Measurements from ENCODE around the gene NUPR1.
"Not testable (repeated sequence)": the region's sequence is repeated elsewhere in the genome, so short reads cannot be mapped to it uniquely, and the experiment has no call there.

NUPR1 gene

DNA sequence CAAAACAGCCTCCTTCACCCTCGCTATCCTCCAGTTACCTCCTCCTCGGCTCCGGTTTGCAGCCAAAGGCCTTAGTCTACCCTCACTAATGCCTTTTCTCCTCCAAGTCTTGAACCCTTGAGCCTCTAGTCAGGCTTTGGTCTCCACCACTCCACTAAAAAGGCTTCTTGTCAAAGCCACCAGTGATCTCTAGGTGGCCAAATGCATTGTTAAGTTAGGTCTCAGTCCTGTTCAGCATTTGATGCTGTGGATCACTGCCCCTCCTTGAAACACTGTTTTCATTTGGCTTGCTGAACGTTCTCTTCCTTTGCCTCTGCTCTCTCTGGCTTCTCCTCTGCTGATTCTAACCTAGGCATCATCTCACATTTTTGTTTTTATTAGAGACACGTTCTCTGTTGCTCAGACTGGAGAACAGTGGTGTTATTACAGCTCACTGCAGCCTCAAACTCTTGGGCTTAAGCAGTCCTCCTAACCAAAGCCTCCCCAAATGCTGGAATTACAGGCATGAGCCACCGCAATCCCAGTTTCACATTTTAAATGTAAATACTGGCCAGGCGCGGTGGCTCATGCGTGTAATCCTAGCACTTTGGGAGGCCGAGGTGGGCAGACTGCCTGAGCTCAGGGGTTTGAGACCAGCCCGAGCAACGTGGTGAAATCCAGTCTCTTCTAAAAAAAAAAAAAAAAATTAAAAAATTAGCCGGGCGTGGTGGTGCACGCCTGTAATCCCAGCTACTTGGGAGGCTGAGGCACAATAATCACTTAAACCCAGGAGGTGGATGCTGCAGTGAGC, 16.1 kb upstream of the NUPR1 start:
- no peak for DNase-seq

DNA sequence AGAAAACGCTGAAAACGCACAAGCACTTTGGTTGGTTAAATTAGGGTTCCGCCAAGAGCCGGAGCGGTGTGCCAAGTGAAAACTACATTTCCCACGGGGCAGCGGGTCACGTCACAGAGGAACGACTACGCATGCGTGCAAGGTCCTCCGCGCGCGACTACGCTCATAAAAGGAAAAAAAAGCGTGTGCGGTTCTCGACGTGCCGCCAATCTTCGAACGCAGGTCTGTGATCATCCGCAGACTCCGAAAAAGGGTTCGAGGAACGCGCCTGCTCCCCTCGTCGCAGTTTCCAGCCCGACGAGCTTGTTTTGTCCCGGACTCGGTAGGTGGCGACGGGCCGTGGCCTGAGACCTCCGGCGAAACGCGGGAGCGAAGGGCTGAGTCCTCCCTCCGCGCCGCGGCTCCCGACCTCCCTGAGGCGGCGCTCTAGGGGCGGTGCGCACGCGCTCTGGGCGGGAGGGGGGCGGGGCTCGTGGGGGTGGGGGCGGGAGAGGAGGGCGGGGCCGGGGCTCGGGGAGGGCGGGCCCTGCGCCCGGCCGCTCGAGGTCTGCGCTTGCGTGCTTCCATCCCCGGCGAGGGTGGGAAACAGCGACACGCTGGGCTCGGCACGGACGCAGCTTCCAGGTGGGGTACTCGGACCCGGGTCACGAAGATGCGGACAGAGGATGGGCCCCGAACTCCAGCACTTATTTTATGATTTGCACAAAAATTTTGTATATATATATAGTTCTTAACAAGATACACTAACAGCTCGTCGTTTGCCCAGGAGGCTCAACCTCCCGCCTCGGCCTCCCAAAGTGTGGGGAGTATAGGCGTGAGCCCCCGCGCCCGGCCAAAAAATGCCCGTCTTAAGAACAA, 15.2 kb upstream of the NUPR1 start, which contains the start of gene SGF29:
TSS of gene SGF29 (plus strand) at position 145 of the 858 bp plus-strand sequence. CDS start 27,150 bp downstream, outside the sequence.
- DNase-seq, result peak; percentile 95

DNA sequence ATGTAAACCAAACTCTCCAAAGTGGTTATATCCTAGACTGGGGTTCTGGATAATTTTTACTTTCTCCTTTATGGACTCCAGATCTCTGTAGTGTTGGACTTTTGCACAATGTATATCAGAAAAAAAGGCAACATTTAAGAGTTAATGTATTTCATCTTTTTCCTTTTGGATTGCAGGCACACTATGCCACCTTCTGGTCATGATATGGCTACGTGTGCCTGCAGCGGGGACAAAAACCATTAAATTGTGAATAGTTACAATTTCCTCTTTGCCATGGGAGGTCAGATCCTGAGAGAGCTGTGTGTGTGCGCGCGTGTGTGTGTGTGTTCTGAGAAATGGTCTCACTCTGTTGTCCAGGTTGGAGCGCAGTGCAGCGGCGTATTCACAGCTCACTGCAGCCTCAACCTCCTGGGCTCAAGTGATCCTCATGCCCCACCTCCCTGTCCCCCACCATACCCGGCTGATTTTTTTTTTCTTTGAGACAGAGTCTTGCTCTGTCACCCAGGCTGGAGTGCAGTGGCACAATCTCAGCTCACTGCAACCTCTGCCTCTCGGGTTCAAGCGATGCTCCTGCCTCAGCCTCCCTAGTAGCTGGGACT, 10.6 kb upstream of the NUPR1 start:
- DNase-seq, result peak; percentile 35

DNA sequence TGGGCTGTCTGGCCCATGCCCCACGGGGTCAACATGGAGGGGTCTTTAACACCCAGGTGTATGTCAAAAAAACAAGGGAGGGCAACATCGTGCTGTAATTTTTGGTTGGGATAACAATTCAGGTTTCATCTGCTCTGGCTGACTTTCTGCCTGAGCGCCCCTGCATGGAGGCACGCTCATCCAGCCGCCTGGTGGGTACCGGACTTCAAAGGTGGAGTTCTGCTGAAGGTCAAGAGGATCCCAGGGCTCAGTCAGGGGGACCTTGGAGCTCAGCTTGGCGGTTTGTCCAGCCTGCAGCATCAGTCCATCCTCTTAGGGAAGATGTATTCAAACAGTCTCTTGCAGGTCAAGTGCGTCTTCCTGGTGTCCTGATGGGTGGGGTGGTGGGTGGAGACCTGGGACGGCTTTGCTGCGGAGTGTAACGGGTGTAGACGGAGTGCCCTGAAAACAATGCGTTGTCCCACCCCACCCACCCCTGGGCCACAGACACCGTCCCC, 9.6 kb upstream of the NUPR1 start:
- no peak for DNase-seq

DNA sequence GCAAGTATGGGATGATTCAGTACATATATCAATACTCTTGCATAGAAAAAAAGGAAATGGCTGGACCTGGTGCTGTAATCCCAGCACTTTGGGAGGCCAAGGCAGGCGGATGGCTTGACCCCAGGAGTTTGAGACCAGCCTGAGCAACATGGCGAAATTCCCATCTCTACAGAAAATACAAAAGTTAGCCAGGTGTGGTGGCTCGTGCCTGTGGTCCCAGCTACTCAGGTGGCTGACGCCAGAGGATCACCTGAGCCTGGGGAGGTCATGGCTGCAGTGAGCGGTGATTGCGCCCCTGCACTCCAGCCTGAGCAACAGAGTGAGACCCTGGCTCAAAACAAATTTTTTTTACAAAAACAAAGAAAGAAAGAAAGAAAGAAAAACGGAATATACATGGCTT, 7.9 kb upstream of the NUPR1 start:
- no peak for DNase-seq

DNA sequence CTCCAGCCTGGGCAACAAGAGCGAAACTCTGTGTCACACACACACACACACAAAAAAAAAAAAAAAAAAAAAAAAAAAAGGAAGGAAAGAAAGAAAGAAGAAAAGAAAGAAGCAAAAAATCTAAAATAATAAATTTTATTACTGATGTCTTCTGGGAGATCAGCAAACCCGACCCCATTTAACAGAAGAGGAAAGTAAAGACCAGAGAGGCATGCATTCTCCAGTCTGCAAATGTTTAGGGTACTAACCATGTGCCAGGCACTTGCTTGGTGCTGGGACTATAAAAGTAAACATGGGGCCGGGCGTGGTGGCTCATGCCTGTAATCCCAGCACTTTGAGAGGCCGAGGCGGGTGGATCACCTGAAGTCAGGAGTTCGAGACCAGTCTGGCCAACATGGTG, 7.2 kb upstream of the NUPR1 start:
- DNase-seq, result not testable (repeated sequence)

DNA sequence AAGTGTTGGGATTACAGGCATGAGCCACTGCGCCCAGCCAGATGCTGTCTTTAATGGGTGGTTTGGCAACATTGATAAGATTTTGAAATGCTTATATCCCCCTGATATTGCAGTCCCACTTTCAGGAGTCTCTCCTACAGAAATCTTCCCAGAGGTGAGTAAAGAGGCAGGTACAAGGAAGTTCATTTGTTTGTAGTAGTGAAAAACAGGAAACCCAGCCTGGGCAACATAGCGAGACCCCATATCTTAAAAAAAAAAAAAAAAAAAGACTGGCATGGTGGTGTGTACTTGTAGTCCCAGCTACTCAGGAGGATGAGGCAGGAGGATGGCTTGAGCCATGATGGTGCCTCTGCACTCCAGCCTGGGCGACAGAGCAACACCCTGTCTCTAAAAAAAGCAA, 6.2 kb upstream of the NUPR1 start:
- DNase-seq, result no peak

DNA sequence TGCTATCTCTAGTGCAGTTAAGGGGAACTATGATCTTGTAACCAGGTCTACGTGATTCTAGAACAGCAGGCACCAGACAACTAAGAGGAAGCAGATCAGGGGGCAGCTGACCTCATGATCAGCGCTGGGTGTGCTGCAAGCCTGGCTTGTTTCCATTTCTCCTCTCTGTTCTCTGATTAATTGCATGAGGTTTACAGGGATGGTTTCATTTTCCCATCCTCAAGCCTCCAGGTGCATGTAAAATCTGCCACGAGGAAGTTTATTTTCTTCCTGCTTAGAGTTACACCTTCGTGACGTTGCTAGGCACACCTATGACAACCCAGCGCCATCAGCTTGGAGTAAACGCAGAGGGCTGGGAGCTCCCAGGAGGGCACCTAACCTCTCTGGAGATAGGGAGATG, 4.3 kb upstream of the NUPR1 start:
- DNase-seq, result no peak

DNA sequence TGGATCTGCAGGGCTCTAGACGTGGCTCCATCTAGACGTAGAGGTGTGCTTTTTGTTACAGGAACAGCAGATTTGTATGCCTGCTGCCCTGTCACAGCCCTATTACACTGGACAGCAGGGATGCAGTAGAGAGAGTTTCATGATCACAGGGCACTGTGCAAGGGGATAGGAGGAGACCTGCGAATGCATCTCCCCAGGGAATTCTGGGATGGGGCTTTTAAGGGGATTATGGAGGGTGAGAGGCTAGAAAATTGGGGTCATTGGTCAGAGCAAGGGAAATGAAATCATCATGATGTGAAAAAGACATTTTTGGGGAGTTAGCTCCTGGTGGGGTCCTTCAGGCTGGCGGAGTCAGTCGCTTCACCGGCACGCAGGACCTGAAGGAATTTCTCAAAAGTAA, 3.9 kb upstream of the NUPR1 start:
- DNase-seq, result no peak

DNA sequence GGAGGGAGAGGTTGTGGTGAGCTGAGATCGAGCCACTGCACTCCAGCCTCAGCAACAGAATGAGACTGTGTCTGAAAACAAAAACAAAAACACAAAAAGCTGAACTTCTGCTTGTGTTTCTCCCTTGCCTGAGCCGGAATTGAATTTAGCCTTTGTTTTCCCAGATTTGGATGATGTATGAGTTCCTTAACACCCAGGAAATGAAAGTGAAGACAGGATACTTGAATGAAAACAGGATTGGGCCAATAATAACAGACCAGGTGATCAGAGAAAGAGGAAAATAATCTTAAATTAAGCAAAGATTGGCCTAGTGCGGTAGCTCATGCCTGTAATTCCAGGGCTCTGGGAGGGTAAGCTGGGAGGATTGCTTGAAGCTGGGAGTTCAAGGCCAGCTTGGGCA, 1.6 kb upstream of the NUPR1 start:
- no peak for DNase-seq

DNA sequence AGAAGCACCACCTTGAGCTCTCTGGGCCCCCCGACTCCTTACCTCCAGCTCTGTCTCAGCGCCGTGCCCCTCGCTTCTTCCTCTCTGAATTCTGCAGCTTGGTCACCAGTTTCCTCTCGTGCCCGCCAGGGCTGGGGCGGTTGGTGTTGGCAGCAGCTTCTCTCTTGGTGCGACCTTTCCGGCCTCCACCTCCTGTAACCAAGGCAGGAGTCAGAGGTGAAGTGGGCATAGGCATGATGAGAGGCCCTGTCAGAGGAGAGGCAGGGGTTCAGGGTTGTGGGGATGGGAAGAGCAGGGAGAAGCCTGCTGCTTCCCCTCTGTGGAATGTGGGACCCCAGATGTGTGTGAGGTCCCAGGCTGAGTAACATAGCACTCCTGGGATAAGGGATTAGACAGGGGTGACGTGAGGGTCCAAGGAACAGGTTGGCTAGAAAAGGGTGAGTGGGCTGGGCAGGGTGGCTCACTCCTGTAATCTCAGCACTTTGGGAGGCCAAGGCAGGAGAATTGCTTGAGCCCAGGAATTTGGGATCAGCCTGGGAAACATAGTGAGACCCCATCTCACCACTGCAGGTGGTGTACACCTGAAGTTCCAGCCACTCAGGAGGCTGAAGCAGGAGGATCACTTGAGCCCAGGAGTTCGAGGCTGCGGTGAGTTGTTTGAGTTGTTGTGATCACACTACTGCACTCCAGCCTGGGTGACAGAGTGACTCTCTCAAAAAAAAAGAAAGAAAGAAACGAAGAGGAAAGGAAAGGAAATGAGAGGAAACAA, 626 bp downstream of the NUPR1 start:
- no peak for DNase-seq

DNA sequence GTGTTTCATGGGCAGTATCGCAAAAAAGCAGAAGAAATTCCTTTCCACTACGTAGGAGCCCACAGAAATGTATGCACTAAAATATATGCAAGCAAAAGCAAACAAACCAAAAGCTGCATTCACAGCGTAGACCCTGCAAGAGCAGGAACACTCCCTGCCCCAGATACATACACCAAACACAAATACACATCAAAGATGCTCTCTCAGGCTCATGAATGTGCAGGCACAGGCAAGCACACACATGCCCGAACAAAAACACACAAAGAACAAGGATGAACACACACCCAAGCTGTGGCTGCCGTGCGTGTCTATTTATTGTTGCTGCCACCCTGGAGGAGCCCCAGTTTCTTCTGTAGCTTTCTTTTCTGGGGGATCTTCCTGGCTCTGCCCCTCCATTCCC, 1.7 kb downstream of the NUPR1 start:
- no peak for DNase-seq

DNA sequence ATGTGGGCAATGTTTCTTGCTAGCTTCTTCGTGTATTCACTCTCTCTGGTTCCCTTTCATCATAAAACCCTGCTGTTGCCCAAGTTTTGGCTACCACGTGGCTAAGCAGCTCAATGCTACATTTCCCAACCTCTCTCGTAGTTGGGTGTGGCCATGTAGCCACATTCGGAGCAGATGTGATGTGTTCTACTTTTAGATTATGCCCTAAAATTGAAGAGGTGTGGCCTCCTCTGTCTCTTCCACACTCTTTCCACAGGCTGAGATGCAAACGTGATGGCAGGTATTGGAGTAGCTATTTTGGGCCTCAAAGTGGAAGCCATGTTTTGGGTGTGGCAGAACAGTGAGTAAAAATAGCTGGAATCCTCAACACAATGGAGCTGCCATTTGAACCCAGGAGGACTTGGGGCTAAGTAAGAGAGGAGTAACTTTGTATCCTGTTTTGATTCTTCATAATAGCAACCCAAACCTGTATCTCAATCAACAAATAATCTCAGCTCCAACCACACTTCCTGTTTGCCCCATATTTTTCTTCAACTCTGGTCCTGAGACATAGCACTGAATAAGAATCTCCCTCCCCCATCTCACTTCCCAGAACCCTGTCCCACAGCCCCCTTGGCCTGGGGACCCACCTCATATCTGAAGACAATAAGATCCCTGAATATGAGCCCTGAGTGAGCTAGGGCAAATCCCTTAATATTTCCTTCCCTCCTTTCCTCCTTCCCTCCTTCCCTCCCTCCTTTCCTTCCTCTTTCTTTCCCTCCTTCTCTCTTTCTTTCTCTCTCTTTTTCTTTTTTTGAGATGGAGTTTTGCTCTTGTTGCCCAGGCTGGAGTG, 4.0 kb downstream of the NUPR1 start:
- peak; percentile 61 for DNase-seq

DNA sequence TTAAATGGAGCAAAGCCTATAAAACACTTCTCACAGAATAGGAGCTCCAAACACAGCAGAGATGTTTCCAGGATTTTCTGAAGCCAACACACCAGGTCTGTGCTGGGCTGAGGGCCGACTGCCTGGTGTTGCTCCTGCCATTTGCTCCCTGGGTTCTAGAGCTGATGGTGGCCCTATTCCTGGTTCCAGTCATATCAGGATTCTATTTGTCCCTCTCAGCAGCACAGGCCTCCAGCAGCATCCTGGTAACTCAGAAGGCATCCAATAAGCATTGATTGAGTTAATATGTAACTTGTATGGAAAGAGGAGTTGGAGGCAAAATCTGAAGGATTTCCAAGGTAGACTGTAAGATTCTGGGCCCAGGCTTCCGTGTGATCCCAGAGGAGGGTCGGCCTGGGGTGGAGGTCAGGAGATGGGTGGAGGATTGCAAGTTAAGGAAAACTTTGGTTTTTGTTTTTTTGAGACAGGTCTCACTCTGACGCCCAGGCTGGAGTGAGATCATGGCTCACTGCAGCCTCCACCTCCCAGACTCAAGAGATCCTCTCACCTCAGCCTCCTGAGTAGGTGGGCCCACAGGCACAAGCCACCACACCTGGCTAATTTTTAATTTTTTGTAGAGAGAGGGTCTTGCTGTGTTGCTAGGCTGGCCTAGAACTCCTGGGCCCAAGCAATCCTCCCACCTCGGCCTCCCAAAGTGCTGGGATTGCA, 5.7 kb downstream of the NUPR1 start:
- no peak for DNase-seq

DNA sequence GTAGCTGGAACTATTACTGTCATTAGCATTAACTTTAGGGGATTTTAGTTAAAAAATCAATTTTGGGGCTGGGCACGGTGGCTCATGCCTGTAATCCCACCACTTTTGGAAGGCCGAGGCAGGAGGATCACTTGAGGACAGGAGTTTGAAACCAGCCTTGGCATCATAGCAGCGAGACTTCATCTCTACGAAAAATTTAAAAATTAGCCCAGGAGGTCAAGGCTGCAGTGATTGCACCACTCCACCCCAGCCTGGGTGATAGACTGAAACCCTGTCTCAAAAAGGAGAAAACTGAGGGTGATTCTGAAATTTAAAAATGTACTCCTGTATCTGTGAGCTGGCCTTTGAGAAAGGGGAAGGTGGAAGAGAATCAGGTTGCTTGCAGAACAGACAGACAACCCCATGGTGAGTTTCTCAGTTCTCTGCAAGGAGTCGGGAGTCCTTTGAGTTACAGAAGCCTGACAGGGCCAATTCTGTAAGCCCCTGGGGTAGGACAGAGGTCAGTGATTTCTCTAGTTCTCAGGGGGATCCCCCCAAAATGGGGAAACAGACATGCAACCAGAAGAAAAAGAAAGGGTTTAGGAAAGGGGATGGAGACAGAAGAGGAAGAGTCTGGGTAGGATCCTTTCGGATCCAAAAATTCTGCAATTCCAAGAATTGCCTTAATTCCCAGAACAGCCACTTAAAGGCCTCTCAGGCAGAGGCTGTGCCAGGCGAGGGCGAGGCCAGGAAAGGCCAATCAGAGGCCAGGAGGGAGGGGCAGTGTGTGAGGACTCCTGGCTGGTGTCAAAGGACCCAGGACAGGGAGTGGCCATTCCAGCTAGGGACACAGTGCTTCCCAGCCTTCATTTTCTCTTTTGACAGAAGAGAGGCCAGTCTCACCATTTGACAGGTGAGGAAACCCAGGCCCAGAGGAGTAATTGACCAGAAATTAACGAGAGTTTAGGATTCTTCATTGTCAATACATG, 6.7 kb downstream of the NUPR1 start:
- DNase-seq, result no peak

DNA sequence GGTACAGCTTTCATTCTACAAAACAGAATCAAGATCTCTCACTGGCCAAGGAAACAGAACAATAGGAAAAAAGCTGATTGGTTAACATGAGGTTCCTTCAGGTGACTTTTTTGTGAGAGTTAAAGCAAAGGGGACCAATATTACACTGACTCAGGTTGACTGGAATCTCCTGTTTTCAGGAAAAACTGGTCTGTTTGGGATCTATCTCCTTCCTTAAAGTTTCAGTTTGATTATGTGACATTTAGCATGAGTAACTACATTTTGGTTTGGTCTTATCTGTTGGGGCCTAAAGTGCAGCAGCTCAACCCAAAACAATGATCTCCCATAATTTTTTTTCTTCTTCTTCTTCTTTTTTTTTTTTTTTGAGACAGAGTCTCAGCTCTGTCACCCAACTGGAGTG, 9.7 kb downstream of the NUPR1 start:
- no peak for DNase-seq

DNA sequence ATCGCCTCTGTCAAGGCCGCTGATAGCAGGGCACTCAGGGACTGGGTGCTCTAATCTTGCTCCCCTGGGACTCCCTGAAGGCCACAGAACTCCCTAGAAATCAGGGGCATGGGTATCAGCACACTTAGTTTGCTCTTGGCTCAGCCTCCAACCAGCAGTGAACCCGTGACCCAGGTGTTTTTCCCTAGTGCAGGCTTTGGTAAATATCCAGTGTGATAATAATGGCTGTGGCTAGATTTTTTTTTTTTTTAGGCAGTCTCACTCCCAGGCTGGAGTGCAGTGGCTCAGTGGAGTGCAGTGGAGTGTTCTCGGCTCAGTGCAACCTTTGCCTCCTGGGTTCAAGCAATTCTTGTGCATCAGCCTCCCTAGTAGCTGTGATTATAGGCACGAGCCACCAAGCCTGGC, 10.3 kb downstream of the NUPR1 start:
- DNase-seq, result no peak

DNA sequence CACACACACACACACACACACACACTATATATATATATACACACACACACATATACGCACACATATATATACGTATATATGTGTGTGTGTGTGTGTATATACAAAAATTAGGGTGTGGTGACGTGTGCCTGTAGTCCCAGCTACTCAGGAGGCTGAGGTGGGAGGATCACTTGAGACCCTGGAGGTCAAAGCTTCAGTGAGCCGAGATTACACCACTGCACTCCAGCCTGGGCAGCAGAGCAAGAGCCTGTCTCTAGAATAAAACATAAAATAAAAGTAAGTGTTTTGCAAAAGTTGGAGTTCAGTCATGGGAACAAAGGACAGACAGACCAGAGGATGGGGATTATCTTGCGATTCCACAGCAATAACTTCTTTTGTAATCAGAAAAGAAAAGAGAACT, 10.8 kb downstream of the NUPR1 start:
- DNase-seq, result no peak

DNA sequence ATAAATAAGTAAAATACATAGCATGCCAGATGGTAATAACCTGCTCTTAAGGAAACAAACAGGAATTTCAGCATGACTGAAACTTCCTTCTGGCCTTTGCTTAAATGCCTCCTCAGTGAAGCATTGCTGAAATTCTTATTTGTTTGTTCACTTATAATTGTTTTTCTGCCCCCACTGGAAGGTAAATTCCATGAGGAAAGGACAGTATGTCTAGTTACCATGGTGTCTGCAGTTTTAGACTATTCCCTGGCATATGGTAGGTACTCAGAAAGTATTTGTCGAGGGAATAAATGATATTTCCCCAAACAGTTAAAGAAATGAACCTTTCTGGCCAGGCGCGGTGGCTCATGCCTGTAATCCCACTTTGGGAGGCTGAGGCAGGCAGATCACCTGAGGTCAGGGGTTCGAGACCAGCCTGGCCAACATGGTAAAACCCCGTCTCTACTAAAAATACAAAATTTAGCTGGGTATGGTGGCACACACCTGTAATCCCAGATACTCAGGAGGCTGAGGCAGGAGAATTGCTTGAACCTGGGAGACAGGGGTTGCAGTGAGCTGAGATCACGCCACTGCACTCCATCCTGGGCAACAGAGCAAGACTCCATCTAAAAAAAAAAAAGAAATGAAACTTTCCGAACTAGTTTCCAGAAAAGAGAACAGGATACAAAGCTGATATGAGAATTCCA, 11.5 kb downstream of the NUPR1 start:
- DNase-seq, result not testable (repeated sequence)

Data from CD4-positive, alpha-beta T cell treated with Interleukin-4 for 4 hours (primary cell).